ENCODE data around the gene THSD4.
"Not testable (repeated sequence)": the region's sequence is repeated elsewhere in the genome, so short reads cannot be mapped to it uniquely, and the experiment has no call there.

Gene THSD4

GRCh38 chr15:71359246-71359645 is 244.0 kb downstream of the THSD4 start:
- no peak for TF ChIP-seq EZH2 (IDR thresholded peaks at IDR 0.05)
- no peaks in the 10 kb centered on the region for H3K36me3 ChIP-seq (ENCODE audit: insufficient read depth, low read length)
- H3K9me3 ChIP-seq (ENCODE audit: low read depth, low read length) = no peaks in the 10 kb centered on the region
- no peak overlapping the region for H3K4me3 ChIP-seq
- H3K27ac ChIP-seq = no peak overlapping the region
- DNase-seq (ENCODE audit: low read depth, low spot score) = no peak
- H3K9ac ChIP-seq (ENCODE audit: insufficient read length) = no peak overlapping the region

DNA sequence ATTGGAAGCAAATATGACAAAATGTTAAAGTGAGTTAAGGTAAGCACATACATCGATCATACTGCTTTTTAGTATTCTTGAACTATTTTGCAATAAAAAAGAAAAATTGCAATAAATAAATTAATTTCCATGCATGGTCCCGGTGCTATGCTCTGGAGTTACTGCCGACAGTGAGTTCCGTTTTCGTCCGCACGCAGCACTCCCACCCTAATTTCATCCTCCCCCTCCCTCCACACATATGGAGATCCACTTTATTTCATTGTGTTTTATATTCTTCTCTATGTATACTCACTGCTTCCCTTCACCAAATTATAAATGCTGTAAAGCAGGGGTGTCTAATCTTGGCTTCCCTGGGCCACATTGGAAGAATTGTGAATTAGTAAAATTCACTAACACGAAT is 247.3 kb downstream of the THSD4 start:
- no peak overlapping the region for H3K4me3 ChIP-seq
- H3K36me3 ChIP-seq (ENCODE audit: insufficient read depth, low read length) = no peaks in the 10 kb centered on the region
- H3K9ac ChIP-seq (ENCODE audit: insufficient read length) = no peak overlapping the region
- no peaks in the 10 kb centered on the region for H3K9me3 ChIP-seq (ENCODE audit: low read depth, low read length)
- TF ChIP-seq EZH2 (IDR thresholded peaks at IDR 0.05) (no peak), FOXP2 (optimal IDR thresholded peaks at IDR 0.05; ENCODE audit: control extremely low read depth, extremely low read length, insufficient read depth) (no peak), POLR2AphosphoS5 (IDR thresholded peaks at IDR 0.05; ENCODE audit: borderline replicate concordance, low read depth, low read length) (no peak)
- no peak for DNase-seq (ENCODE audit: low read depth, low spot score)
- H3K27ac ChIP-seq = no peak overlapping the region

- no peak overlapping the region for H3K4me3 ChIP-seq
- H3K9ac ChIP-seq (ENCODE audit: insufficient read length) = no peak overlapping the region
- DNase-seq (ENCODE audit: low read depth, low spot score) = no peak
These were observed 248.0 kb downstream of the THSD4 start for GRCh38 chr15:71362987-71363968.

DNA sequence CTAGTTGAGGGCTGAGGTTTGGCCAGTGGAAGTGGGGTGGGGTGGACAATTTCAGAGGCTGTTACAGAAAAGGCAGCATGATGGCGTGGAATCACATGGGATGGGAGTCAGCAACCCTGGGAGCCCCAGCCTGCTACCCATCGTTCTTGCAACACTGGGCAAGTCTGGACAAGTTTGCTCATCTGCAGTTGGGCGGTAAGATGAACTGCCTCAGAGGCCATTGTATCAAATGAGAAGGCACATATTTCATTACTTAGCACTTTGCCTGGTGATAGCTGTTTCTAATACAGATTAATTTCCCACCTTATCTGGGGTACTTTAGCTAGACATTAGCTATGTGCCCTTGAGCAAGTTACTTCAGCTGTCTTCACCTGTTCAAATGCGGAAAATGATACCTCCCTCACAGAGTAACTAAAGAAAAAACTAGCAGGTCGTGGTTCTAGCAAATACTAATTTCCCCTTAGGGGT is 248.9 kb downstream of the THSD4 start:
- no peaks in the 10 kb centered on the region for H3K36me3 ChIP-seq (ENCODE audit: insufficient read depth, low read length)
- H3K9me3 ChIP-seq (ENCODE audit: low read depth, low read length) = no peaks in the 10 kb centered on the region
- H3K9ac ChIP-seq (ENCODE audit: insufficient read length) = no peak overlapping the region
- H3K27ac ChIP-seq = no peak overlapping the region
- DNase-seq (ENCODE audit: low read depth, low spot score) = no peak
- TF ChIP-seq EZH2 (IDR thresholded peaks at IDR 0.05) (no peak), POLR2AphosphoS5 (IDR thresholded peaks at IDR 0.05; ENCODE audit: borderline replicate concordance, low read depth, low read length) (no peak), FOXP2 (optimal IDR thresholded peaks at IDR 0.05; ENCODE audit: control extremely low read depth, extremely low read length, insufficient read depth) (no peak)
- H3K4me3 ChIP-seq = no peak overlapping the region

More at GRCh38 chr15:71362987-71363968, 248.0 kb downstream of the THSD4 start:
- Histone ChIP-seq H3K27ac (no peak overlapping the region), H3K36me3 (ENCODE audit: insufficient read depth, low read length) (no peaks in the 10 kb centered on the region), H3K9me3 (ENCODE audit: low read depth, low read length) (no peaks in the 10 kb centered on the region)
- TF ChIP-seq POLR2AphosphoS5 (IDR thresholded peaks at IDR 0.05; ENCODE audit: borderline replicate concordance, low read depth, low read length) (no peak), FOXP2 (optimal IDR thresholded peaks at IDR 0.05; ENCODE audit: control extremely low read depth, extremely low read length, insufficient read depth) (no peak), EZH2 (IDR thresholded peaks at IDR 0.05) (no peak)

DNA sequence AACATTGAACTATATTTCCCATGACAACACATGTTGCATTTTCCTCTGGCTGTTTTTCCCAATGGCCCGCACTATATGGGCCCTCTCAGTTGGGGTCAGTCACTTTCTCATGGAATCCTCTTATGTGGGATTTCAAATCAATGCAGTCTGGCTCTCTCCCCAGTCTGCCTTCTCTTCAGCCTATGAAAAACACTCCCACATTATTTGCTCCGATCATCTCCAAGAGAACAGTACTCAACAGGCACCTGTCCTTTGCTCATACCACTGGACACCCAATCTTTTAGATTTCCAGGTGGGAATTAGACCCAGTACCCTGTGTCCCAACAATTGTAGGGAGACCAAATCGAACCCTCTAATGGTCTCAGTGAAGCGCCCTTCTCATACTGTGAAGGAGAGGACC is 251.3 kb downstream of the THSD4 start:
- no peaks in the 10 kb centered on the region for H3K36me3 ChIP-seq (ENCODE audit: insufficient read depth, low read length)
- no peak overlapping the region for H3K27ac ChIP-seq
- H3K9me3 ChIP-seq (ENCODE audit: low read depth, low read length) = no peaks in the 10 kb centered on the region
- TF ChIP-seq POLR2AphosphoS5 (IDR thresholded peaks at IDR 0.05; ENCODE audit: borderline replicate concordance, low read depth, low read length) (no peak), EZH2 (IDR thresholded peaks at IDR 0.05) (no peak), FOXP2 (optimal IDR thresholded peaks at IDR 0.05; ENCODE audit: control extremely low read depth, extremely low read length, insufficient read depth) (no peak)
- H3K9ac ChIP-seq (ENCODE audit: insufficient read length) = no peak overlapping the region
- no peak for DNase-seq (ENCODE audit: low read depth, low spot score)
- no peak overlapping the region for H3K4me3 ChIP-seq

- H3K4me3 ChIP-seq = no peak overlapping the region
- H3K27ac ChIP-seq = no peak overlapping the region
- H3K9me3 ChIP-seq (ENCODE audit: low read depth, low read length) = no peaks in the 10 kb centered on the region
- no peak for DNase-seq (ENCODE audit: low read depth, low spot score)
- no peaks in the 10 kb centered on the region for H3K36me3 ChIP-seq (ENCODE audit: insufficient read depth, low read length)
- no peak for TF ChIP-seq EZH2 (IDR thresholded peaks at IDR 0.05)
- no peak overlapping the region for H3K9ac ChIP-seq (ENCODE audit: insufficient read length)
These were observed 251.7 kb downstream of the THSD4 start for GRCh38 chr15:71366926-71367325.

DNA sequence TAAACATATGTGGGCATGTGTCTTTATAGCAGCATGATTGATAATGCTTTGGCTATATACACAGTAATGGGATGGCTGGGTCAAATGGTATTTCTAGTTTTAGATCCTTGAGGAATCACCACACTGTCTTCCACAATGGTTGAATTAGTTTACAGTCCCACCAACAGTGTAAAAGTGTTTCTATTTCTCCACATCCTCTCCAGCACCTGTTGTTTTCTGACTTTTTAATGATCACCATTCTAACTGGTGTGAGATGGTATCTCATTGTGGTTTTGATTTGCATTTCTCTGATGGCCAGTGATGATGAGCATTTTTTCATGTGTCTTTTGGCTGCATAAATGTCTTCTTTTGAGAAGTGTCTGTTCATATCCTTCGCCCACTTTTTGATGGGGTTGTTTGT is 252.5 kb downstream of the THSD4 start:
- H3K4me3 ChIP-seq; H3K9me3 ChIP-seq (ENCODE audit: low read depth, low read length); H3K27ac ChIP-seq; DNase-seq (ENCODE audit: low read depth, low spot score); H3K9ac ChIP-seq (ENCODE audit: insufficient read length); H3K36me3 ChIP-seq (ENCODE audit: insufficient read depth, low read length): not testable (repeated sequence)

- H3K36me3 ChIP-seq (ENCODE audit: insufficient read depth, low read length); H3K9ac ChIP-seq (ENCODE audit: insufficient read length); H3K4me3 ChIP-seq; H3K27ac ChIP-seq; H3K9me3 ChIP-seq (ENCODE audit: low read depth, low read length); DNase-seq (ENCODE audit: low read depth, low spot score): not testable (repeated sequence)
These were observed 257.5 kb downstream of the THSD4 start for GRCh38 chr15:71372769-71373168.

GRCh38 chr15:71373917-71374316 is 258.6 kb downstream of the THSD4 start:
- TF ChIP-seq POLR2AphosphoS5 (IDR thresholded peaks at IDR 0.05; ENCODE audit: borderline replicate concordance, low read depth, low read length) = no peak
- no peak for TF ChIP-seq EZH2 (IDR thresholded peaks at IDR 0.05)
- TF ChIP-seq FOXP2 (optimal IDR thresholded peaks at IDR 0.05; ENCODE audit: control extremely low read depth, extremely low read length, insufficient read depth) = no peak
- no peak for DNase-seq (ENCODE audit: low read depth, low spot score)

More at GRCh38 chr15:71373917-71374316, 258.6 kb downstream of the THSD4 start:
- Histone ChIP-seq H3K4me3 (no peak overlapping the region), H3K9ac (ENCODE audit: insufficient read length) (no peak overlapping the region), H3K36me3 (ENCODE audit: insufficient read depth, low read length) (no peaks in the 10 kb centered on the region), H3K27ac (no peak overlapping the region), H3K9me3 (ENCODE audit: low read depth, low read length) (no peaks in the 10 kb centered on the region)

Data from SK-N-MC (cell line).